HEK293 (cell line): ENCODE data around the gene EID2.

Experiments used
- HIC1 ChIP-seq: fragments of 450-650 bp; formaldehyde crosslinking; IDR thresholded peaks from 2 replicates; pipeline ENCODE4 v1.5.1; 2016; ENCODE audit warnings: missing biosample characterization, missing genetic modification characterization
- KLF1 ChIP-seq: fragments of 450-650 bp; formaldehyde crosslinking; IDR thresholded peaks from 2 replicates; pipeline ENCODE4 v1.5.1; 2016; ENCODE audit warnings: missing biosample characterization, missing genetic modification characterization
- KLF17 ChIP-seq: fragments of 450-650 bp; formaldehyde crosslinking; IDR thresholded peaks from 2 replicates; pipeline ENCODE4 v1.5.1; 2016; ENCODE audit warnings: missing biosample characterization, missing genetic modification characterization
- KLF7 ChIP-seq: fragments of 450-650 bp; formaldehyde crosslinking; IDR thresholded peaks from 2 replicates; pipeline ENCODE4 v1.5.1; 2016; ENCODE audit warnings: missing biosample characterization, missing genetic modification characterization, borderline replicate concordance
- MZF1 ChIP-seq: fragments of 450-650 bp; formaldehyde crosslinking; IDR thresholded peaks from 2 replicates; pipeline ENCODE4 v1.5.1; 2017; ENCODE audit warnings: missing biosample characterization, missing genetic modification characterization, borderline replicate concordance
- PRDM4 ChIP-seq: fragments of 450-650 bp; formaldehyde crosslinking; IDR thresholded peaks from 2 replicates; pipeline ENCODE4 v1.5.1; 2017; ENCODE audit warnings: missing biosample characterization, missing genetic modification characterization
- SETDB1 ChIP-seq: IDR thresholded peaks from one replicate; pipeline ENCODE4 v1.6.1; 2017; ENCODE audit warnings: mild to moderate bottlenecking, low read length, moderate library complexity, mixed read lengths; ENCODE audit not compliant: insufficient read length
- ZBTB11 ChIP-seq: fragments of 450-650 bp; formaldehyde crosslinking; conservative IDR thresholded peaks from 2 replicates; pipeline ENCODE4 v1.5.1; 2016; ENCODE audit warnings: low read depth, missing biosample characterization, missing genetic modification characterization
- ZBTB21 ChIP-seq: fragments of 450-650 bp; formaldehyde crosslinking; IDR thresholded peaks from 2 replicates; pipeline ENCODE4 v1.5.1; 2017; ENCODE audit warnings: missing biosample characterization, missing genetic modification characterization
- ZBTB44 ChIP-seq: fragments of 450-650 bp; IDR thresholded peaks from 2 replicates; pipeline ENCODE4 v1.5.1; 2018; ENCODE audit warnings: missing biosample characterization, mild to moderate bottlenecking, missing genetic modification characterization
- ZBTB7A ChIP-seq: fragments of 450-650 bp; formaldehyde crosslinking; IDR thresholded peaks from 2 replicates; pipeline ENCODE4 v1.5.1; 2016; ENCODE audit warnings: low read depth, missing biosample characterization, missing genetic modification characterization
- ZEB2 ChIP-seq: fragments of 450-650 bp; formaldehyde crosslinking; IDR thresholded peaks from 2 replicates; pipeline ENCODE4 v1.5.1; 2016; ENCODE audit warnings: missing biosample characterization, missing genetic modification characterization
- ZNF174 ChIP-seq: fragments of 450-650 bp; formaldehyde crosslinking; IDR thresholded peaks from 2 replicates; pipeline ENCODE4 v1.5.0; 2017; ENCODE audit warnings: missing biosample characterization, mild to moderate bottlenecking, missing genetic modification characterization
- ZNF518A ChIP-seq: fragments of 450-650 bp; formaldehyde crosslinking; conservative IDR thresholded peaks from 2 replicates; pipeline ENCODE4 v1.5.1; 2016; ENCODE audit warnings: low read depth, missing biosample characterization, missing genetic modification characterization
- ZNF555 ChIP-seq: fragments of 450-650 bp; formaldehyde crosslinking; conservative IDR thresholded peaks from 2 replicates; pipeline ENCODE4 v1.5.1; 2017; ENCODE audit warnings: missing biosample characterization, mild to moderate bottlenecking, missing genetic modification characterization, inconsistent platforms
- ZNF585B ChIP-seq: fragments of 450-650 bp; formaldehyde crosslinking; IDR thresholded peaks from 2 replicates; pipeline ENCODE4 v1.5.1; 2016; ENCODE audit warnings: missing biosample characterization, missing genetic modification characterization
- ZNF777 ChIP-seq: fragments of 450-650 bp; formaldehyde crosslinking; IDR thresholded peaks from 2 replicates; pipeline ENCODE4 v1.5.1; 2017; ENCODE audit warnings: missing biosample characterization, missing genetic modification characterization, borderline replicate concordance
- ZNF785 ChIP-seq: fragments of 450-650 bp; formaldehyde crosslinking; IDR thresholded peaks from 2 replicates; pipeline ENCODE4 v1.5.1; 2016; ENCODE audit warnings: missing biosample characterization, missing genetic modification characterization
- ZNF837 ChIP-seq: fragments of 450-650 bp; formaldehyde crosslinking; IDR thresholded peaks from 2 replicates; pipeline ENCODE4 v1.5.1; 2016; ENCODE audit warnings: missing biosample characterization, missing genetic modification characterization

Gene EID2

GRCh38 chr19:39506944-39507714 lies 32.8 kb downstream of the EID2 start (continued):
- TF ChIP-seq ZBTB11 (peak; percentile 77), KLF1 (peak; percentile 58), ZEB2 (tag by site-specific recombination) (peak; percentile 62; the same call in 1 of the 2 replicates), MZF1 (tag by site-specific recombination) (peak; percentile 28; the same call in 1 of the 2 replicates), ZBTB7A (0 out of 2 replicates have a peak, but pooled peaks have one; percentile 35), SETDB1 (peak; percentile 76), PRDM4 (peak; percentile 39), ZBTB44 (peak; percentile 70), ZNF777 (tag by site-specific recombination) (peak; percentile 100), ZNF518A (tag by site-specific recombination) (0 out of 2 replicates have a peak, but pooled peaks have one; percentile 22), ZNF555 (no peak), ZNF174 (tag by site-specific recombination) (0 out of 2 replicates have a peak, but pooled peaks have one; percentile 1), KLF17 (tag by site-specific recombination) (peak; percentile 63), KLF7 (peak; percentile 16; the same call in 1 of the 2 replicates), ZNF837 (tag by site-specific recombination) (no peak), ZBTB21 (peak; percentile 32; the same call in 1 of the 2 replicates), ZNF785 (tag by site-specific recombination) (peak; percentile 64; the same call in 1 of the 2 replicates), HIC1 (tag by site-specific recombination) (0 out of 2 replicates have a peak, but pooled peaks have one; percentile 3), ZNF585B (tag by site-specific recombination) (no peak)
